GM21786 (cell line): ENCODE results near the gene TELO2.
"Not testable (repeated sequence)": the region's sequence is repeated elsewhere in the genome, so short reads cannot be mapped to it uniquely, and the experiment has no call there.

ENCODE experiments used
- ATAC-seq: cut with Tn5 transposase; IDR thresholded peaks from one replicate; pipeline ENCODE4 v1.9.1; 2021; ENCODE audit not compliant: unreplicated experiment

The TELO2 gene

GRCh38 chr16:1474796-1475551, 18.2 kb upstream of the TELO2 start, which contains the start of gene CLCN7:
Gene CLCN7, minus strand, starts transcription at chr16:1475028. Its CDS starts 54 bp downstream, at chr16:1474974.
- ATAC-seq, result peak; percentile 84

- ATAC-seq, result no peak
These were observed 17.5 kb upstream of the TELO2 start for GRCh38 chr16:1475552-1476114.

GRCh38 chr16:1477033-1477432, 16.1 kb upstream of the TELO2 start:
- no peak for ATAC-seq

GRCh38 chr16:1478937-1479336, 14.2 kb upstream of the TELO2 start:
- not testable (repeated sequence) for ATAC-seq

- ATAC-seq, result no peak
These were observed 11.0 kb upstream of the TELO2 start for GRCh38 chr16:1481906-1482835.

GRCh38 chr16:1485847-1486496, 7.2 kb upstream of the TELO2 start:
- ATAC-seq, result no peak

GRCh38 chr16:1486551-1487390, 6.4 kb upstream of the TELO2 start:
- no peak for ATAC-seq

- ATAC-seq, result no peak
These were observed 5.6 kb upstream of the TELO2 start for GRCh38 chr16:1487395-1488053.

GRCh38 chr16:1488054-1488601, 5.0 kb upstream of the TELO2 start:
- no peak for ATAC-seq

GRCh38 chr16:1488619-1489018, 4.5 kb upstream of the TELO2 start, which contains the start of gene PTX4:
Gene PTX4, minus strand, starts transcription at chr16:1488944. Its CDS starts 35 bp downstream, at chr16:1488909.
- no peak for ATAC-seq

- no peak for ATAC-seq
These were observed 4.1 kb upstream of the TELO2 start for GRCh38 chr16:1489077-1489476.

- no peak for ATAC-seq
These were observed 1.8 kb upstream of the TELO2 start for GRCh38 chr16:1491327-1491726.

- ATAC-seq, result no peak
These were observed 858 bp upstream of the TELO2 start for GRCh38 chr16:1492082-1492922.

GRCh38 chr16:1493746-1494094, 560 bp downstream of the TELO2 start:
- ATAC-seq, result no peak

GRCh38 chr16:1494129-1494640, 1.0 kb downstream of the TELO2 start:
- no peak for ATAC-seq

- no peak for ATAC-seq
These were observed 1.6 kb downstream of the TELO2 start for GRCh38 chr16:1494711-1495110.

- ATAC-seq, result no peak
These were observed 2.2 kb downstream of the TELO2 start for GRCh38 chr16:1495211-1495888.

- no peak for ATAC-seq
These were observed 2.7 kb downstream of the TELO2 start for GRCh38 chr16:1495889-1496262.
